Measurements from ENCODE around the gene SLC5A9.

Gene SLC5A9

DNA sequence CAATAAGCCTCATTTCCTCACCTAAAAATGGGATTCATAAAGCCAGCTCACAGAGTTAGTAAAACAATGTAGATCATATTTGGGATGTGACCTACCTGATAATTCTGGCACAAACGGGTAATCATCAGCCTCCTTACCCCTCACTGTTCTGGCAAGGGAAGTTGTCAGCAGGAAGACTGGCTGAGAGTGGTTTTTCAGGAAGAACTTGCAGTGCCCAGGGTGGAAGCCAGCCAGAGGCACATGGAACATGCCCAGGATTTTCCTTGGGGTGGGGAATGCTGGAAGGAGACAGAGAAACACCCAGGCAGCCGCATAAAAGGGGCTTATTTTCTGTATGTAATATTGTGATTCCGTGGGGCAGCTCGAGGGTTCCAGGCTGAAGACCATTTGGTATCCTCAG, 7.7 kb upstream of the SLC5A9 start:
- H3K27me3 ChIP-seq (ENCODE audit: control insufficient read depth, insufficient read depth, low read length): peaks cover 4% of the 10 kb centered on the region
- no peaks in the 10 kb centered on the region for H3K36me3 ChIP-seq (ENCODE audit: insufficient read depth, low read length)
- no peaks in the 10 kb centered on the region for H3K4me1 ChIP-seq (ENCODE audit: control insufficient read depth, insufficient read depth, low read length)
- H3K9me3 ChIP-seq (replicated peaks; ENCODE audit: low read length): no peaks in the 10 kb centered on the region
- no peak overlapping the region for H3K9ac ChIP-seq (ENCODE audit: low read depth, low read length)
- no peak overlapping the region for H3K4me3 ChIP-seq (ENCODE audit: low read length)
- no peak overlapping the region for H3K4me2 ChIP-seq (ENCODE audit: low read length)

- no peak overlapping the region for H3K4me2 ChIP-seq (ENCODE audit: low read length)
- H3K9ac ChIP-seq (ENCODE audit: low read depth, low read length): no peak overlapping the region
Observed at GRCh38 chr1:48215222-48215621, 7.3 kb upstream of the SLC5A9 start.

DNA sequence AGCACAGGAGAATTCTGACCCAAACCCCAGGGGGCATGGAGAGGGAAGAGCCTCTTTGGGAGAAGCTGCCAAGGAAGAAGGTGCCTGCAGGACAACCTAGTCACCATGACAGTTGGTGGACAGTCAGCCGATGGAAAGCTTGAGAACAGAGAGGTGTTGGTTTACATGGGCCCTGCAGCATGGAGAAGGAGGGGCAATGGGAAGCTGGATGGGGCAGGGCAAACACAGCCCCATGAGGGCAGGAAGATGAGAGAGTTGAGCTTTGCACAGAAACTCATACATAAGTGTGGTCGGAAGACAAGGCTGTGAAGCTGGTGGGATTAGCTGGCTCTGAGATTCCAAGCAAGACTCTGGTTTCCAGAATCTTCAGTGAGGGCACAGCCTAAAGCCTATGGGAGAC, 6.6 kb upstream of the SLC5A9 start:
- Histone ChIP-seq H3K4me2 (ENCODE audit: low read length) (no peak overlapping the region), H3K9ac (ENCODE audit: low read depth, low read length) (no peak overlapping the region), H3K4me1 (ENCODE audit: control insufficient read depth, insufficient read depth, low read length) (no peaks in the 10 kb centered on the region), H3K4me3 (ENCODE audit: low read length) (no peak overlapping the region), H3K27me3 (ENCODE audit: control insufficient read depth, insufficient read depth, low read length) (peaks cover 4% of the 10 kb centered on the region), H3K9me3 (replicated peaks; ENCODE audit: low read length) (no peaks in the 10 kb centered on the region), H3K36me3 (ENCODE audit: insufficient read depth, low read length) (no peaks in the 10 kb centered on the region)

More at GRCh38 chr1:48215222-48215621, 7.3 kb upstream of the SLC5A9 start:
- no peaks in the 10 kb centered on the region for H3K36me3 ChIP-seq (ENCODE audit: insufficient read depth, low read length)
- H3K4me1 ChIP-seq (ENCODE audit: control insufficient read depth, insufficient read depth, low read length): no peaks in the 10 kb centered on the region
- H3K27me3 ChIP-seq (ENCODE audit: control insufficient read depth, insufficient read depth, low read length): peaks cover 4% of the 10 kb centered on the region
- H3K4me3 ChIP-seq (ENCODE audit: low read length): no peak overlapping the region
- no peaks in the 10 kb centered on the region for H3K9me3 ChIP-seq (replicated peaks; ENCODE audit: low read length)

GRCh38 chr1:48216313-48216712, 6.2 kb upstream of the SLC5A9 start:
- Histone ChIP-seq H3K27me3 (ENCODE audit: control insufficient read depth, insufficient read depth, low read length) (peaks cover 4% of the 10 kb centered on the region), H3K9me3 (replicated peaks; ENCODE audit: low read length) (no peaks in the 10 kb centered on the region), H3K4me2 (ENCODE audit: low read length) (no peak overlapping the region), H3K4me3 (ENCODE audit: low read length) (no peak overlapping the region), H3K4me1 (ENCODE audit: control insufficient read depth, insufficient read depth, low read length) (no peaks in the 10 kb centered on the region), H3K9ac (ENCODE audit: low read depth, low read length) (no peak overlapping the region), H3K36me3 (ENCODE audit: insufficient read depth, low read length) (no peaks in the 10 kb centered on the region)

GRCh38 chr1:48216941-48217340, 5.6 kb upstream of the SLC5A9 start:
- H3K4me3 ChIP-seq (ENCODE audit: low read length): no peak overlapping the region
- H3K9me3 ChIP-seq (replicated peaks; ENCODE audit: low read length): no peaks in the 10 kb centered on the region
- H3K4me2 ChIP-seq (ENCODE audit: low read length): no peak overlapping the region
- no peak overlapping the region for H3K9ac ChIP-seq (ENCODE audit: low read depth, low read length)
- H3K4me1 ChIP-seq (ENCODE audit: control insufficient read depth, insufficient read depth, low read length): no peaks in the 10 kb centered on the region
- H3K36me3 ChIP-seq (ENCODE audit: insufficient read depth, low read length): no peaks in the 10 kb centered on the region
- peaks cover 4% of the 10 kb centered on the region for H3K27me3 ChIP-seq (ENCODE audit: control insufficient read depth, insufficient read depth, low read length)

GRCh38 chr1:48217856-48218255, 4.7 kb upstream of the SLC5A9 start:
- Histone ChIP-seq H3K4me2 (ENCODE audit: low read length) (no peak overlapping the region), H3K36me3 (ENCODE audit: insufficient read depth, low read length) (no peaks in the 10 kb centered on the region), H3K9ac (ENCODE audit: low read depth, low read length) (no peak overlapping the region), H3K4me1 (ENCODE audit: control insufficient read depth, insufficient read depth, low read length) (no peaks in the 10 kb centered on the region), H3K4me3 (ENCODE audit: low read length) (no peak overlapping the region), H3K27me3 (ENCODE audit: control insufficient read depth, insufficient read depth, low read length) (peaks cover 4% of the 10 kb centered on the region), H3K9me3 (replicated peaks; ENCODE audit: low read length) (no peaks in the 10 kb centered on the region)

- H3K27me3 ChIP-seq (ENCODE audit: control insufficient read depth, insufficient read depth, low read length): peaks cover 3% of the 10 kb centered on the region
- no peak overlapping the region for H3K4me2 ChIP-seq (ENCODE audit: low read length)
- H3K9me3 ChIP-seq (replicated peaks; ENCODE audit: low read length): no peaks in the 10 kb centered on the region
- no peaks in the 10 kb centered on the region for H3K4me1 ChIP-seq (ENCODE audit: control insufficient read depth, insufficient read depth, low read length)
- H3K36me3 ChIP-seq (ENCODE audit: insufficient read depth, low read length): no peaks in the 10 kb centered on the region
- no peak overlapping the region for H3K9ac ChIP-seq (ENCODE audit: low read depth, low read length)
- H3K4me3 ChIP-seq (ENCODE audit: low read length): no peak overlapping the region
Observed at GRCh38 chr1:48219803-48220202, 2.7 kb upstream of the SLC5A9 start.

DNA sequence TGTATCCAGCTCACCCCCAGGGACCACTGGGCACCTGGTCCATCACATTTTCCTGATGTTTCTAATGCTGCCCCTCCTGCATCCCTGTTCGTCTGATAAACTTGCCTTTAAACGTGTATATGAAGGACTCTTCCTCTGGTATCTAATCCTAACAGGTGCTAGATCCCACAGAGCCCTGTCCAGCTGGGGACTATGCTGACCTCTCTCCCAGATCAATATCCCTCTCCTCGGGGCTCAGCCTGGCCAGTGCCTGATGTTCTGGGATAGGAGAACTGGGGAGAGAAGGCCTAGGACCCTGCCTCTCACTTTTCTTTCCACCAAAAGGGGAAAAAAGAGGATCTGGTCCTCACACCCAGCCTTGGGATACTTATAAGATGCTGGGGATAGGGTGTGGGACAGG, 1.4 kb upstream of the SLC5A9 start:
- Histone ChIP-seq H3K4me3 (ENCODE audit: low read length) (no peak overlapping the region), H3K36me3 (ENCODE audit: insufficient read depth, low read length) (no peaks in the 10 kb centered on the region), H3K9me3 (replicated peaks; ENCODE audit: low read length) (no peaks in the 10 kb centered on the region), H3K9ac (ENCODE audit: low read depth, low read length) (no peak overlapping the region), H3K4me1 (ENCODE audit: control insufficient read depth, insufficient read depth, low read length) (no peaks in the 10 kb centered on the region), H3K27me3 (ENCODE audit: control insufficient read depth, insufficient read depth, low read length) (no peaks in the 10 kb centered on the region), H3K4me2 (ENCODE audit: low read length) (no peak overlapping the region)

GRCh38 chr1:48221657-48222056, 859 bp upstream of the SLC5A9 start:
- Histone ChIP-seq H3K27me3 (ENCODE audit: control insufficient read depth, insufficient read depth, low read length) (no peaks in the 10 kb centered on the region), H3K4me1 (ENCODE audit: control insufficient read depth, insufficient read depth, low read length) (no peaks in the 10 kb centered on the region), H3K9ac (ENCODE audit: low read depth, low read length) (no peak overlapping the region), H3K36me3 (ENCODE audit: insufficient read depth, low read length) (no peaks in the 10 kb centered on the region), H3K4me2 (ENCODE audit: low read length) (no peak overlapping the region), H3K9me3 (replicated peaks; ENCODE audit: low read length) (no peaks in the 10 kb centered on the region), H3K4me3 (ENCODE audit: low read length) (no peak overlapping the region)

DNA sequence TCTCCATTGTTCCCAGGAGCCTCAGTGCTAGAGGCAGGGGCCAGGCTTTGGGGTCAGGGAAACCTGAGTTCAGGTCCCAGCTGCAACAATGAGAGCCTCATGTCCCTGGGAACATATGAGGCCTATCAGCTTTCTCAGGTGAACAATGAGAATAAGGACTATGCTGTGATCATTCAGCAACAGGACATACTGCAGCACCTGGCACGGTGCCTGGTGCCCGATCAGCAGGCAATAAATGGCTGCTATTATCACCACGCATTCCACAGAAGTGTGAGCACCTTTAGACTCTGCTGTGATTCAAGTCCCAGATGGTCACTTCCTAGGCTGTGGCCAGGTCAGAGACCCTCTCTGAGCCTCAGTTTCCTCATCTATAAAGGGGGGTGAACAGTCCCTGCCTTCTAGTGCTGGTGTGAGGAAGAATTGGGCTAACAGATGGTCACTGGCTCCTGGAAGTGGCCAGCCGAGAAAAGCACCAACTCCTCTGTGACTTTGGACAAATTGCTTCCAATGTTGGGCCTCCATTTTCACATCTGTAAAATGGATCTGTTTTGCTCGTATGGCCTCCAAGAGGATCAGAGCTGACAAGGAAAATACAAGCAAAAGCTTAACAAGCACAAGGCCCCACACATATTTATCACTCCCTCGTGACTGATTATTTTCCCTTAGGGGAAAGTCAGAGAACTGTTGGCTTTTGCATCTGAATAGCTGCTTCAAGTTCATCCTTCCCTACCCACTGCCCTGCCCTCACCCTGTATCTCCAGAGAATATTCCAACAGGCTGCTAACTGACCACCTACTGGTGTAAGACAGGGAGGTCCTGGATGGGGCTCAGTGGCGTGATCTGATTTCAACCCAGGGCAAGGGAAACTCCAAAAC, 1.1 kb downstream of the SLC5A9 start:
- Histone ChIP-seq H3K9me3 (replicated peaks; ENCODE audit: low read length) (no peaks in the 10 kb centered on the region), H3K27me3 (ENCODE audit: control insufficient read depth, insufficient read depth, low read length) (no peaks in the 10 kb centered on the region), H3K9ac (ENCODE audit: low read depth, low read length) (no peak overlapping the region), H3K4me1 (ENCODE audit: control insufficient read depth, insufficient read depth, low read length) (no peaks in the 10 kb centered on the region), H3K4me2 (ENCODE audit: low read length) (no peak overlapping the region), H3K4me3 (ENCODE audit: low read length) (no peak overlapping the region), H3K36me3 (ENCODE audit: insufficient read depth, low read length) (no peaks in the 10 kb centered on the region)

GRCh38 chr1:48224791-48225190, 2.3 kb downstream of the SLC5A9 start:
- H3K4me2 ChIP-seq (ENCODE audit: low read length): no peak overlapping the region
- no peak overlapping the region for H3K4me3 ChIP-seq (ENCODE audit: low read length)
- H3K36me3 ChIP-seq (ENCODE audit: insufficient read depth, low read length): no peaks in the 10 kb centered on the region
- no peaks in the 10 kb centered on the region for H3K27me3 ChIP-seq (ENCODE audit: control insufficient read depth, insufficient read depth, low read length)
- no peaks in the 10 kb centered on the region for H3K9me3 ChIP-seq (replicated peaks; ENCODE audit: low read length)
- no peaks in the 10 kb centered on the region for H3K4me1 ChIP-seq (ENCODE audit: control insufficient read depth, insufficient read depth, low read length)
- no peak overlapping the region for H3K9ac ChIP-seq (ENCODE audit: low read depth, low read length)

GRCh38 chr1:48225579-48225978, 3.1 kb downstream of the SLC5A9 start:
- Histone ChIP-seq H3K4me2 (ENCODE audit: low read length) (no peak overlapping the region), H3K9ac (ENCODE audit: low read depth, low read length) (no peak overlapping the region), H3K4me3 (ENCODE audit: low read length) (no peak overlapping the region), H3K36me3 (ENCODE audit: insufficient read depth, low read length) (no peaks in the 10 kb centered on the region), H3K9me3 (replicated peaks; ENCODE audit: low read length) (no peaks in the 10 kb centered on the region), H3K4me1 (ENCODE audit: control insufficient read depth, insufficient read depth, low read length) (no peaks in the 10 kb centered on the region), H3K27me3 (ENCODE audit: control insufficient read depth, insufficient read depth, low read length) (no peaks in the 10 kb centered on the region)
